HepG2 (cell line): ENCODE results near the gene NT5DC1. TPM values are rescaled to one million over a fixed set of nuclear protein-coding genes. Genes with fewer than 3 reads are reported as not detected.

Experiments used
- EZH2 ChIP-seq: conservative IDR thresholded peaks from 2 replicates; pipeline ENCODE4 v1.6.1; 2012; ENCODE audit warnings: mild to moderate bottlenecking, low read depth, low read length, moderate library complexity
- GTF3A ChIP-seq: sonication (generic); formaldehyde crosslinking; conservative IDR thresholded peaks from 2 replicates; pipeline ENCODE4 v1.4.0; 2020; ENCODE audit warnings: mild to moderate bottlenecking, missing genetic modification reagents
- KDM5A ChIP-seq: fragments of 200-600 bp; sonication (generic); IDR thresholded peaks from 2 replicates; pipeline ENCODE4 v1.7.0; 2018; ENCODE audit warnings: antibody characterized with exemption, mild to moderate bottlenecking, low read length, borderline replicate concordance
- MAF1 ChIP-seq: sonication (generic); formaldehyde crosslinking; IDR thresholded peaks from 2 replicates; pipeline ENCODE4 v1.5.0; 2020; ENCODE audit warnings: missing genetic modification reagents, borderline replicate concordance
- MED1 ChIP-seq: sonication (generic); formaldehyde crosslinking; IDR thresholded peaks from 2 replicates; pipeline ENCODE4 v1.4.0; 2020; ENCODE audit warnings: missing genetic modification reagents
- MZF1 ChIP-seq: sonication (generic); formaldehyde crosslinking; IDR thresholded peaks from 2 replicates; pipeline ENCODE4 v1.8.1; 2023; ENCODE audit warnings: mild to moderate bottlenecking, missing genetic modification reagents, borderline replicate concordance
- NCOA2 ChIP-seq: sonication (generic); formaldehyde crosslinking; IDR thresholded peaks from 2 replicates; pipeline ENCODE4 v1.8.0; 2022; ENCODE audit warnings: inconsistent platforms
- NONO ChIP-seq, 2 experiments: fragments of 450-650 bp in 1 of 2; sonication (generic) in 1 of 2; formaldehyde crosslinking in 1 of 2; IDR thresholded peaks in 1 of 2; conservative IDR thresholded peaks in 1 of 2; 2 replicates each; pipeline versions ENCODE4 v1.6.1 to v1.8.0; 2017 to 2022; ENCODE audit warnings: mild to moderate bottlenecking in 1 of 2, missing genetic modification reagents in 1 of 2, moderate library complexity in 1 of 2
- NR1H2 ChIP-seq: sonication (generic); formaldehyde crosslinking; IDR thresholded peaks from 2 replicates; pipeline ENCODE4 v1.8.1; 2022; ENCODE audit warnings: low read depth, missing genetic modification reagents, borderline replicate concordance
- POLR2G ChIP-seq: fragments of 200-400 bp; formaldehyde crosslinking; IDR thresholded peaks from 2 replicates; pipeline ENCODE4 v1.6.1; 2018; ENCODE audit warnings: mild to moderate bottlenecking, low read depth, low read length, moderate library complexity
- SNRNP70 ChIP-seq: fragments of 200-400 bp; formaldehyde crosslinking; IDR thresholded peaks from 2 replicates; pipeline ENCODE4 v1.6.1; 2017; ENCODE audit warnings: mild to moderate bottlenecking, low read depth, low read length, moderate library complexity
- SRF ChIP-seq: IDR thresholded peaks from 2 replicates; pipeline ENCODE4 v1.6.1; 2011; ENCODE audit warnings: mild to moderate bottlenecking, low read depth, low read length, moderate library complexity
- SUZ12 ChIP-seq: fragments of 150-350 bp; IDR thresholded peaks from 2 replicates; pipeline ENCODE4 v1.6.1; 2014; ENCODE audit warnings: low read depth, low read length
- ZBED4 ChIP-seq: sonication (generic); formaldehyde crosslinking; IDR thresholded peaks from 2 replicates; pipeline ENCODE4 v1.4.0; 2020; ENCODE audit warnings: missing genetic modification reagents, borderline replicate concordance
- ZMYM3 ChIP-seq: sonication (generic); formaldehyde crosslinking; IDR thresholded peaks from 2 replicates; pipeline ENCODE4 v1.5.1; 2020; ENCODE audit warnings: mild to moderate bottlenecking, missing genetic modification reagents
- ZNF224 ChIP-seq: sonication (generic); formaldehyde crosslinking; IDR thresholded peaks from 2 replicates; pipeline ENCODE4 v1.5.0; 2020; ENCODE audit warnings: mild to moderate bottlenecking, missing genetic modification reagents
- ZNF296 ChIP-seq: sonication (generic); formaldehyde crosslinking; conservative IDR thresholded peaks from 2 replicates; pipeline ENCODE4 v1.5.0; 2020; ENCODE audit warnings: mild to moderate bottlenecking, missing genetic modification reagents
- ZNF484 ChIP-seq: sonication (generic); formaldehyde crosslinking; IDR thresholded peaks from 2 replicates; pipeline ENCODE4 v1.5.1; 2020; ENCODE audit warnings: mild to moderate bottlenecking, low read depth, missing genetic modification reagents, borderline replicate concordance
- ZNF580 ChIP-seq: IDR thresholded peaks from 2 replicates; pipeline ENCODE4 v1.6.1; 2016; ENCODE audit warnings: low read depth, borderline replicate concordance
- polyA plus RNA-seq, 8 experiments: library from polyadenylated mRNA; depleted of rRNA in 3 of 8; stranded (reverse) in 7 of 8; unstranded in 1 of 8; fragments of >200 nt; fragmentation: Illumina TruSeq in 4 of 8; extraction: Trizol in 4 of 8; gene quantifications; 2 replicates each; pipeline versions ENCODE4 v1.2.1 to v1.2.3, GENCODE V29; 2011 to 2016; ENCODE audit warnings: low read depth in 4 of 8, missing spikeins in 1 of 8, mixed read lengths in 1 of 8; ENCODE audit not compliant: insufficient read depth in 1 of 8
- total RNA-seq, 5 experiments: library from RNA; depleted of rRNA; stranded (reverse); fragments of >200 nt; fragmentation: Illumina TruSeq; extraction: Trizol; gene quantifications; 2 replicates each; pipeline ENCODE4 v1.2.3, GENCODE V29; 2016; ENCODE audit warnings: low read depth in 1 of 5
- TF ChIP-seq, protein P1 (sequence below): sonication (generic); formaldehyde crosslinking; IDR thresholded peaks from 2 replicates; pipeline ENCODE4 v1.5.1; 2020; ENCODE audit warnings: missing genetic modification reagents, mild to moderate bottlenecking, borderline replicate concordance

Gene NT5DC1
- total and polyA plus RNA-seq, 2 of the 13 experiments (the other 11 are each of a cell fraction or from before 2014, with no cell fraction given): 27.0 to 56.1 TPM

- TF ChIP-seq ZNF484 (CRISPR knock-in tag): no peak; the same call in 1 of the 2 replicates
- TF ChIP-seq GTF3A (CRISPR knock-in tag): no peak
- peak; percentile 87 for TF ChIP-seq MED1 (CRISPR knock-in tag)
- TF ChIP-seq ZNF296 (CRISPR knock-in tag): no peak; the same call in 1 of the 2 replicates
- peak; percentile 96 for TF ChIP-seq MAF1 (CRISPR knock-in tag)
- no peak for TF ChIP-seq NR1H2 (CRISPR knock-in tag)
- TF ChIP-seq MZF1: no peak
- TF ChIP-seq ZBED4 (CRISPR knock-in tag): peak; percentile 92
- peak; percentile 59; the same call in 1 of the 2 replicates for TF ChIP-seq NCOA2 (CRISPR knock-in tag)
- TF ChIP-seq, protein P1, sequence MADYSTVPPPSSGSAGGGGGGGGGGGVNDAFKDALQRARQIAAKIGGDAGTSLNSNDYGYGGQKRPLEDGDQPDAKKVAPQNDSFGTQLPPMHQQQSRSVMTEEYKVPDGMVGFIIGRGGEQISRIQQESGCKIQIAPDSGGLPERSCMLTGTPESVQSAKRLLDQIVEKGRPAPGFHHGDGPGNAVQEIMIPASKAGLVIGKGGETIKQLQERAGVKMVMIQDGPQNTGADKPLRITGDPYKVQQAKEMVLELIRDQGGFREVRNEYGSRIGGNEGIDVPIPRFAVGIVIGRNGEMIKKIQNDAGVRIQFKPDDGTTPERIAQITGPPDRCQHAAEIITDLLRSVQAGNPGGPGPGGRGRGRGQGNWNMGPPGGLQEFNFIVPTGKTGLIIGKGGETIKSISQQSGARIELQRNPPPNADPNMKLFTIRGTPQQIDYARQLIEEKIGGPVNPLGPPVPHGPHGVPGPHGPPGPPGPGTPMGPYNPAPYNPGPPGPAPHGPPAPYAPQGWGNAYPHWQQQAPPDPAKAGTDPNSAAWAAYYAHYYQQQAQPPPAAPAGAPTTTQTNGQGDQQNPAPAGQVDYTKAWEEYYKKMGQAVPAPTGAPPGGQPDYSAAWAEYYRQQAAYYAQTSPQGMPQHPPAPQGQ (CRISPR knock-in tag): no peak
- TF ChIP-seq SRF: 0 out of 2 replicates have a peak, but pooled peaks have one; percentile 50
- no peak for TF ChIP-seq KDM5A
- TF ChIP-seq NONO (IDR thresholded peaks at IDR 0.05): no peak
- peak; percentile 97 for TF ChIP-seq NONO (CRISPR knock-in tag; conservative IDR thresholded peaks at IDR 0.05)
- no peak for TF ChIP-seq SUZ12
- peak; percentile 96 for TF ChIP-seq POLR2G
- TF ChIP-seq EZH2: no peak
- TF ChIP-seq ZMYM3 (CRISPR knock-in tag): no peak
- no peak for TF ChIP-seq SNRNP70
- no peak for TF ChIP-seq ZNF224 (CRISPR knock-in tag)
- TF ChIP-seq ZNF580 (CRISPR knock-in tag): peak; percentile 50; the same call in 1 of the 2 replicates
Measured at GRCh38 chr6:116100419-116101301, at the start of gene NT5DC1 (continued).
